HL-60 (cell line): Measurements from ENCODE around the gene RGS7.

Source experiments
- DNase-seq, 2 experiments: peaks; one replicate each; pipeline ENCODE4 v3.0.0-alpha.2; 2010 to 2020; ENCODE audit warnings: low read depth in 1 of 2, low spot score in 1 of 2
- H3K27ac ChIP-seq: fragments of 250-450 bp; sonication (Bioruptor Pico); replicated peaks from 2 replicates; pipeline ENCODE4 v1.5.1; 2020; ENCODE audit warnings: mild to moderate bottlenecking, moderate library complexity
- H3K27me3 ChIP-seq: fragments of 250-450 bp; sonication (Bioruptor Pico); 2 replicates; pipeline ENCODE4 v1.5.1; 2021; ENCODE audit warnings: mild to moderate bottlenecking, moderate library complexity; ENCODE audit not compliant: insufficient read depth, poor library complexity, severe bottlenecking
- H3K4me3 ChIP-seq: replicated peaks from 2 replicates; pipeline ENCODE4 v1.5.1; 2011; ENCODE audit warnings: mild to moderate bottlenecking, control low read depth, low read length; ENCODE audit not compliant: insufficient read depth
- CTCF ChIP-seq: IDR thresholded peaks from one replicate; pipeline ENCODE4 v1.5.1; 2011; ENCODE audit warnings: low read length, control low read depth, inconsistent platforms; ENCODE audit not compliant: insufficient read depth
- GABPA ChIP-seq: IDR thresholded peaks from 2 replicates; pipeline ENCODE4 v1.6.1; 2012; ENCODE audit warnings: low read depth
- POLR2AphosphoS5 ChIP-seq: IDR thresholded peaks from 2 replicates; pipeline ENCODE4 v1.6.1; 2012; ENCODE audit warnings: low read depth
- REST ChIP-seq: IDR thresholded peaks from 2 replicates; pipeline ENCODE4 v1.6.1; 2012; ENCODE audit warnings: low read depth; ENCODE audit not compliant: insufficient replicate concordance
- SPI1 ChIP-seq: IDR thresholded peaks from 2 replicates; pipeline ENCODE4 v1.6.1; 2012; ENCODE audit warnings: low read depth, mild to moderate bottlenecking, borderline replicate concordance

The RGS7 gene

GRCh38 chr1:241286486-241286885 lies 70.5 kb downstream of the RGS7 start:
- Histone ChIP-seq H3K27me3 (no peaks in the 10 kb centered on the region), H3K4me3 (no peak overlapping the region), H3K27ac (no peak overlapping the region)
- TF ChIP-seq SPI1, result no peak
- TF ChIP-seq REST, result no peak
- no peak for TF ChIP-seq POLR2AphosphoS5
- no peak for TF ChIP-seq GABPA
- no peak for TF ChIP-seq CTCF
- DNase-seq, result no peak

GRCh38 chr1:241276391-241276790 lies 80.6 kb downstream of the RGS7 start:
- no peak overlapping the region for H3K4me3 ChIP-seq
- no peak for TF ChIP-seq CTCF
- TF ChIP-seq SPI1, result no peak
- no peak for TF ChIP-seq GABPA
- no peak for TF ChIP-seq REST
- TF ChIP-seq POLR2AphosphoS5, result no peak
- H3K27me3 ChIP-seq, result no peaks in the 10 kb centered on the region
- no peak overlapping the region for H3K27ac ChIP-seq
- no peak for DNase-seq

- DNase-seq, result no peak
- no peak for TF ChIP-seq REST
- no peak for TF ChIP-seq POLR2AphosphoS5
- no peak for TF ChIP-seq SPI1
- TF ChIP-seq CTCF, result no peak
- TF ChIP-seq GABPA, result no peak
- no peak overlapping the region for H3K4me3 ChIP-seq
- H3K27ac ChIP-seq, result no peak overlapping the region
- no peaks in the 10 kb centered on the region for H3K27me3 ChIP-seq
Measured at GRCh38 chr1:241275981-241276380, 81.0 kb downstream of the RGS7 start.
